Esophagus squamous epithelium (tissue), 4 donors: ENCODE measurements around the gene TRIM71.

ENCODE experiments used
- CTCF ChIP-seq, 6 experiments: fragments of 450-650 bp in 4 of 6; fragments of 200-600 bp in 2 of 6; sonication (generic) in 2 of 6; IDR thresholded peaks; one replicate each; pipeline ENCODE4 v1.5.1; 2016 to 2019; ENCODE audit warnings: antibody characterized with exemption in 6 of 6, mild to moderate bottlenecking in 4 of 6, moderate library complexity in 4 of 6
- POLR2A ChIP-seq, 4 donors: fragments of 450-650 bp; IDR thresholded peaks; one replicate each; pipeline ENCODE4 v1.6.1; 2017; ENCODE audit warnings: antibody characterized with exemption in 4 of 4, mild to moderate bottlenecking in 4 of 4, moderate library complexity in 3 of 4

DNA sequence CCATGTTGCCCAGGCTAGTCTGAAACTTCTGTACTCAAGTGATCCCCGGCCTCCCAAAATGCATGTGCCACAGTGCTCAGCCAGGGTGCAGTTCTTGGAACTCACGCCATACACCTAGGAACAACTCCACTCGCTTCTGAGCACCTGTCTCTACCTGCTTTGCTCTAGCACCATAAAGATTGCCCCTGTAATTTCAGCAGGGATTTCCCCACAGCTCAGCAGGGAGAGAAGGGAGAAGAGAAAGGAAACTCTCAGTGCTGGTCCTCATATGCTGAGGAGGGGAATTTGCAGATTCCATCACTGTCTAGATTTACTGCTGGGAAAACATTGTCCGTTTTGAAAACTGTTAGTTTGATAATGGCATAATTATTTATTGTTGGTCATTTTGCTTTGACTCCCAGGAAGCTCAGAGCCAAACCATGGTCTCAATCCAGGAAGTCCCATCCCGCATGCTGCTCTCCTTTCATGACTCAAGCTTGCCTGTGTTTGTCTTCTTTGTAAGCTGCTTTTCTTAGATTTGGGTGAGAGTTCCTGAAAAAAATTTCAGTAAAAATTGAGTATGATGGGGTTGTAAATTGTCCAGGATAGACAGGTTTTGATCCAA, 24.2 kb downstream of the TRIM71 start:
- TF ChIP-seq CTCF (IDR thresholded peaks at IDR 0.05) (no peak), POLR2A (IDR thresholded peaks at IDR 0.05) (no peak)
